Sciatic nerve (tissue), 2 donors: ENCODE measurements around the gene TSPAN10. TPM values are rescaled to one million over a fixed set of nuclear protein-coding genes. Genes with fewer than 3 reads are reported as not detected.

ENCODE experiments used
- ATAC-seq: fragments of 200-7000 bp; cut with Tn5 transposase; one replicate; pipeline ENCODE4 v1.9.1; 2020; ENCODE audit warnings: mild to moderate bottlenecking, moderate library complexity
- DNase-seq: peaks from one replicate; pipeline ENCODE4 v3.0.0-alpha.2; 2020; ENCODE audit warnings: low spot score
- intact Hi-C: fragments of 100-400 bp; cut with DNase I; formaldehyde crosslinking; loops from one replicate; pipeline ENCODE4 v1.14.2; 2022
- total RNA-seq: library from RNA; stranded (reverse); fragmentation: NEBNext Ultra II Directional; extraction: Animal tissue kit (Norgen Biotek cat#: 25700); gene quantifications from one replicate; pipeline ENCODE4 v1.2.1, GENCODE V29; 2021
- donor health status: DM: no; HTN: no; CAD: no.
- donor health status: DM: no; HTN: no; CAD: no.

Gene TSPAN10
- total RNA-seq, 1 donor from 2014 or later = 0.85 TPM

- intact Hi-C loops = no loop called here
- peak; percentile 48 for ATAC-seq
Measured at GRCh38 chr17:81621494-81622130, 15.4 kb upstream of the TSPAN10 start.

GRCh38 chr17:81630274-81630673 is 6.7 kb upstream of the TSPAN10 start:
- DNase-seq (no peak), ATAC-seq (no peak)
- intact Hi-C loops = no loop called here

More at GRCh38 chr17:81621494-81622130, 15.4 kb upstream of the TSPAN10 start:
- DNase-seq = no peak

GRCh38 chr17:81631482-81631881 is 5.5 kb upstream of the TSPAN10 start:
- no peak for ATAC-seq
- no peak for DNase-seq
- intact Hi-C loops = no loop called here

GRCh38 chr17:81635431-81635830 is 1.6 kb upstream of the TSPAN10 start:
- no peak for ATAC-seq
- intact Hi-C loops = no loop called here
- DNase-seq = no peak

- no peak for DNase-seq
- intact Hi-C loops = no loop called here
- peak; percentile 6 for ATAC-seq
Measured at GRCh38 chr17:81635973-81636504, 957 bp upstream of the TSPAN10 start.

GRCh38 chr17:81638683-81639082 is 1.7 kb downstream of the TSPAN10 start:
- DNase-seq = no peak
- intact Hi-C loops = no loop called here
- ATAC-seq = no peak

- intact Hi-C loops = loop anchor here (10.0 kb wide), 1 partner anchor 545 kb away; no protein-coding TSS in a partner anchor
- DNase-seq = no peak
- no peak for ATAC-seq
Measured at GRCh38 chr17:81640011-81640410, 3.0 kb downstream of the TSPAN10 start.

GRCh38 chr17:81641825-81642489 is 5.0 kb downstream of the TSPAN10 start:
- no peak for ATAC-seq
- no peak for DNase-seq
- intact Hi-C loops = loop anchor here (10.0 kb wide), 1 partner anchor 543 kb away; no protein-coding TSS in a partner anchor

GRCh38 chr17:81644496-81644895 is 7.5 kb downstream of the TSPAN10 start:
- DNase-seq (no peak), ATAC-seq (no peak)
- intact Hi-C loops = loop anchor here (10.0 kb wide), 1 partner anchor 540 kb away; no protein-coding TSS in a partner anchor

GRCh38 chr17:81644976-81645952 is 8.3 kb downstream of the TSPAN10 start:
- intact Hi-C loops = loop anchor here (10.0 kb wide), 1 partner anchor 540 kb away; no protein-coding TSS in a partner anchor
- ATAC-seq (peak; percentile 16), DNase-seq (no peak)

GRCh38 chr17:81646869-81647600 is 10.0 kb downstream of the TSPAN10 start:
- no peak for ATAC-seq
- intact Hi-C loops = loop anchor here (10.0 kb wide), 1 partner anchor 538 kb away; no protein-coding TSS in a partner anchor
- no peak for DNase-seq

- ATAC-seq = no peak
- intact Hi-C loops = loop anchor here (10.0 kb wide), 1 partner anchor 537 kb away; no protein-coding TSS in a partner anchor
- DNase-seq = no peak
Measured at GRCh38 chr17:81647640-81648012, 10.6 kb downstream of the TSPAN10 start.

GRCh38 chr17:81648013-81648706 is 11.2 kb downstream of the TSPAN10 start:
- DNase-seq = no peak
- intact Hi-C loops = loop anchor here (10.0 kb wide), 1 partner anchor 537 kb away; no protein-coding TSS in a partner anchor
- ATAC-seq = no peak

- ATAC-seq = no peak
- intact Hi-C loops = loop anchor here (10.0 kb wide), 1 partner anchor 536 kb away; no protein-coding TSS in a partner anchor
- no peak for DNase-seq
Measured at GRCh38 chr17:81648707-81649085, 11.7 kb downstream of the TSPAN10 start.

GRCh38 chr17:81650951-81651350 is 14.0 kb downstream of the TSPAN10 start:
- DNase-seq (no peak), ATAC-seq (no peak)

GRCh38 chr17:81651692-81652091 is 14.7 kb downstream of the TSPAN10 start:
- ATAC-seq (no peak), DNase-seq (no peak)
- intact Hi-C loops = no loop called here

More at GRCh38 chr17:81650951-81651350, 14.0 kb downstream of the TSPAN10 start:
- intact Hi-C loops = no loop called here

GRCh38 chr17:81652906-81653771 is 16.1 kb downstream of the TSPAN10 start:
- ATAC-seq = no peak
- intact Hi-C loops = no loop called here
- DNase-seq = no peak
